Stimulated activated naive CD8-positive, alpha-beta T cell treated with anti-CD3 and anti-CD28 coated beads, Interleukin-15, Interleukin-2, amounts not matched to agents 100 U/mL and 50 U/mL, for 24 hours (primary cell): ENCODE measurements around the gene LIMA1.

Experiments used
- ATAC-seq: fragments of 150-1000 bp; cut with Tn5 transposase; one replicate; pipeline ENCODE4 v1.10.0; 2021
- DNase-seq: peaks from one replicate; pipeline ENCODE4 v3.0.0; 2021

The LIMA1 gene

DNA sequence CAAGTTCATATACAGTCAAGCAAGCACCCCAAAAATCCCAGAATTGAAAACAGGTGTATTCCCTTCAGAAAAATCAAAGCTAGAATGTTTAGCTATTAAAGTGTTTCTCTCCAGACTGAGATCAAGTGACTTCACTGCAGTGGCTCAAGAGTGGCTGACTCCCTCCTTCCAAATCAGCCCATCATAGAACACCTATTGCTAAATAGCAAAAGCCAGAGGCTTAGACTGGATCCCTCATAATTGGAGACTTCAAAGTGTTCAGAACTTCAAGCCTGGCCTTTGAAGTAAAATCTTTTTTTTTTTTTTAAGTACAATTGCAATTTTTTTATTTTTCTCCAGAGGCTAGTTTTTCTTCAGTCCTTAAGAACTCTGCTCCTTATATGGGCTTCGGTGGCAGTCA is 66.1 kb downstream of the LIMA1 start:
- ATAC-seq, result no peak
- no peak for DNase-seq

DNA sequence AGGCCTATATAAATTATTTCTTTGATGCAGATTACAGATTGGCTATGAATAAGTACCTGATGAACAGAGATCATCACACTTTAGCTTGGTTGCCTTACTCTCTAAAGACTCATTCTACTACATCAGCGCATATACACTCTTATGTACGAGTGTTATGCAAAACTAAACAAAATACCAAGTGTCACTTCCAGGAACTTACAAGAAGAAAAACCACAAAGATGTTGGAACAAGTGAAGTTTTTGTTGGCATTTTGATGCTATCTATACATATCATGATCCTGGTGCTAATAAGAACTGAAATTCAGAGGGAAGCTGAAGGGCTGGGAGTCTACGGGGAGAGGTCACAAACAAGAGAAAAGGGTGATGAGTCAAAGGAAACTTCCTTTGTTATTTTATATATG is 68.3 kb downstream of the LIMA1 start:
- no peak for ATAC-seq

DNA sequence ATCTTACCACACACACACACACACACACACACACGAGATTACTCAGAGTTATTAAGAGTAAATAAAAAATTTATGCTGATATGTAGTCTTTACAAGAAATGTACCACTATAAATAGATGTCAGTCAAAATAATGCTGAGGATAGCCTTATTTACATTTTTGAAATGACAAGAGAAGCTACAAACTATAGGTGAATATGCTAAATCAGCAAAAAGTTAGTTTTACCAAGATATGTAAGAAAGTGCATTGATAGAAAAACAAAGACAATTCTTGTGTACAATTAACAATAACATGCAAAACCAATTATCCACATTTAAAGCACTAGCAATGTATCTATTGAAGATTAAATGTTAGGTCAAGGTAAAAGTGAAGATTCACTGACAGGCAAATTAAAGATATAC is 69.3 kb downstream of the LIMA1 start:
- no peak for ATAC-seq

More for the DNA sequence above, 68.3 kb downstream of the LIMA1 start:
- DNase-seq, result no peak

DNA sequence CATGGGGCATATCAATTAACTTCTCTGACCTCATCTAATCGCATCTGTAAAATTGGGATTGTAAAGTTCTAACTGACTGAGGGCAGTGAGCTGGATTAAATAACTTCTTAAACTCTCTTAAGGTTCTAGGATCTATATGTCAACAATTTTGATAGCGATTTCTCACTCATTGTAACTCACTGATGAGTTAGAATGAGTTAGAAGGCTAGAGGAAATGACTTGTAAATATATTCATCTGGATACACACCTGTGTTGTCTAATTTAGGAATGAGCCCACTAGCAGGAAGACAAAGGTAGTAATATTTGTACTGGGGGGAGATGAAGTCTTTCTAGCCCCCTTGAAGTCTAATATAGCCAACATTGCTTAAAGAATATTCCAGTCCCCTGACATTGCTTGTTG is 69.9 kb downstream of the LIMA1 start:
- ATAC-seq, result no peak
- no peak for DNase-seq

More for the DNA sequence above, 69.3 kb downstream of the LIMA1 start:
- no peak for DNase-seq

DNA sequence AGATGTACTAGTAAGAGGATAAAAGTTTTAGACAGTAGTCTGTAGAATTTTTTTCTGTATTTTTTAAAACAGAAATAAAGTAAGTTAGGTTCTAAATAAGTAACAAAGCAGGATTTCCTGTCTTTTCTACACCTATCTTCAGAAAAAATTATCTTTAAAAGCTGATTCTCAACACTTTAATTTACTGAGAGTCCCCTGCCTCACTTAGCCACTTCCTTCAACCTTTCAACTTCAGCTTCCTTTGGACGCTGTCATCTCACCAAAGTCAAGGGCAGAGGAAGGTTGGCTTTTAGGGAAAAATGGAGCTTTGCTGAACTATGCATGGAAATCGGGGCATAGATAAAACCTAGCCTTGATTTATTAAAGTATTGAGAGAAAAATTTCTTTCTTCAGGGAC is 71.3 kb downstream of the LIMA1 start:
- no peak for ATAC-seq

GRCh38 chr12:50211392-50212070 is 71.8 kb downstream of the LIMA1 start:
- ATAC-seq, result peak; percentile 19
- DNase-seq, result no peak

More for the DNA sequence above, 71.3 kb downstream of the LIMA1 start:
- no peak for DNase-seq

- ATAC-seq (no peak), DNase-seq (no peak)
Measured at GRCh38 chr12:50207424-50207823, 75.9 kb downstream of the LIMA1 start.

GRCh38 chr12:50205648-50206047 is 77.7 kb downstream of the LIMA1 start:
- DNase-seq (no peak), ATAC-seq (no peak)

GRCh38 chr12:50203691-50204090 is 79.6 kb downstream of the LIMA1 start:
- DNase-seq (no peak), ATAC-seq (no peak)

- DNase-seq (no peak), ATAC-seq (no peak)
Measured at GRCh38 chr12:50201987-50202521, 81.3 kb downstream of the LIMA1 start.

DNA sequence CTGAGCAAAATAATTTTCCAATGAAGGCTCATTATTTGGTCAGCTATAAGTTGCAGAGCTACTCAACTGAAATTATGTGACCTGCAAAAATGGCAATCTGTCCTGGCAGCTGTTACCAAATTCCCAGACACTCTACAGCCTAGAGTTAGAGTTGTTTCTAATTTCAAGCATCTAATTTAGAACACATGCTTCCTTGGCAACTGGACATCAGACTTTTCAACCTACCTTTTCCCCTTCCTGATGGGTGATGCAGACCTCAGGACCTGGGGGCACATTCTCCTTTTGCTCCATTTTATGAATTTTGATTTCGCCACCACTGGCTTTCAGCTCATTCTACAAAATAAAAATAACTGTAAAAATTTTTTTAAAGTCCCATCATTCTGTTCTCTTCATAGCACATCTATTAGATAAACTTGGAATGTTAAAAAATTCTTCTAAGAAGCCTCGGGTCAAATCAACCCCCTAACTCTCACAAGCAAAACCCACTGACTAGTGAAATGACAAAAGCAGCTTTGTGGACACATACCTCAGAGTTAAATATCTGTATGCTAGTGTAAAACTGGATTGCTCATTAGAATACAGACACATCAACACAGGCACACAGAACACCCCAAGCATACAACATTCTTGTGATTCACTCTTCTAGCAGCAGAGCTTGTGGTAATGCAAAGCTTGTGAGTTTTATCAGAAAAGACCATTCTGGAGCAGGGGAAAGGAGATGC is 82.6 kb downstream of the LIMA1 start:
- DNase-seq (no peak), ATAC-seq (no peak)

- ATAC-seq (no peak), DNase-seq (no peak)
Measured at GRCh38 chr12:50198829-50199228, 84.5 kb downstream of the LIMA1 start.

GRCh38 chr12:50197297-50197727 is 86.0 kb downstream of the LIMA1 start:
- no peak for DNase-seq
- no peak for ATAC-seq

- DNase-seq (no peak), ATAC-seq (no peak)
Measured at GRCh38 chr12:50196537-50196936, 86.8 kb downstream of the LIMA1 start.

DNA sequence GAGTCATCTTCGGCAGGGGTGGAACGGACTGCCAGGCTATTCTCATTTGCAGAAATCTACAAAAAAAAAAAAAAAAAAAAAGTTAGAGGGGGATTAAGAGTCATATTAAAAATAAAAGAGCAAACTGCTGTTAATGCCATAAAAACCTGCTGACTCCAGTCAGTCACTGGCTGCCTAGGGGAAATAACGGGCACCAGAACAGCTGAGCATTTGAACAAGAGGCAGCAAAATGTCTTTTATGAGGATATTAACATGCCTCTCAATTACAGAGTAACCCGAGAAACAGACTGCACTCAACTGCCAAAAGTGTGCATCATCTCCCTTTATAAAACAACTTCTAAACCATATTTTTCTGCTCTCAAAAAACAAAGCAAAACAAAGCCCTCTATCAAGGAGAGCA is 87.5 kb downstream of the LIMA1 start:
- ATAC-seq, result no peak

GRCh38 chr12:50192908-50193307 is 90.4 kb downstream of the LIMA1 start:
- DNase-seq, result no peak
- ATAC-seq, result no peak

More for the DNA sequence above, 87.5 kb downstream of the LIMA1 start:
- no peak for DNase-seq

- no peak for DNase-seq
- ATAC-seq, result no peak
Measured at GRCh38 chr12:50192236-50192635, 91.1 kb downstream of the LIMA1 start.

GRCh38 chr12:50190859-50191258 is 92.5 kb downstream of the LIMA1 start:
- ATAC-seq (no peak), DNase-seq (no peak)

GRCh38 chr12:50188875-50189575 is 94.3 kb downstream of the LIMA1 start:
- DNase-seq (no peak), ATAC-seq (no peak)

DNA sequence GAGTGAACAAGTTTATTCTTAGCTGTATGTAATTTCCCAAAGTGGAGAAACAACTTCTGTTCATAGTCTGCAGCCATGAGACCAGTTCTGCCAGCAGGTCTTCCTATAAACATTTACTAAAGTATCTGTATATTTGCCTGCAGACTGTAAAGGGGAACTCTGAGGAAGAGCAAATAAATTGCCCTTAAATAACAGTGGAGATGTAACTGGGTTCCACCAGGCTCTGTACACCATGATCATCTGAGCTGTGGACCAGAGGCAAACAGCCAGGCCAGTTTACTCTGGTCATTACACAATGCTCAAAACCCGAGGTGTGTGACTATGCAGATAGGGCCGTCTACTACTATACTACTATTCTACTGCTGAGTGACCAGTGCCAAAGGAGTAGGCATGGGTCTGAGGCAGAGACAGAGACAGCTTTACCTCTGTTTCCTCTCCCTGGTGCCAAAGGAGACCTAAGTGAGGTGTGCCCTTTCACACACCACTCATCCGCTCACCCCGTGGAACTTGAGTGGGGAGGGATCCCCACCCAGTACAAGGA is 95.0 kb downstream of the LIMA1 start:
- DNase-seq, result no peak
- ATAC-seq, result no peak

GRCh38 chr12:50187084-50187900 is 96.0 kb downstream of the LIMA1 start:
- ATAC-seq (peak; percentile 85), DNase-seq (peak; percentile 43)

- peak; percentile 19 for ATAC-seq
- no peak for DNase-seq
Measured at GRCh38 chr12:50186681-50187080, 96.6 kb downstream of the LIMA1 start.
